Measurements from ENCODE around the gene CREB3L2. TPM values are rescaled to one million over a fixed set of nuclear protein-coding genes. Genes with fewer than 3 reads are reported as not detected.
"Not testable (repeated sequence)": the region's sequence is repeated elsewhere in the genome, so short reads cannot be mapped to it uniquely, and the experiment has no call there.

The CREB3L2 gene
- total RNA-seq, 2 experiments from 2014 or later: 42.2 to 44.7 TPM

- no peaks in the 10 kb centered on the region for H3K27me3 Mint-ChIP-seq
- H3K9me3 Mint-ChIP-seq: no peaks in the 10 kb centered on the region
- ChIA-PET CTCF (interaction anchor here (0.7 to 5.3 kb wide), 2 partner anchors 14 to 66 kb away, joined by 3 to 38 read pairs; partner anchors contain the start of gene CREB3L2), POLR2A (interaction anchor here (1.6 to 5.5 kb wide), 3 partner anchors 15 to 65 kb away, joined by 6 to 54 read pairs (median 6); partner anchors contain the start of gene CREB3L2)
- no peak for DNase-seq
- H3K36me3 Mint-ChIP-seq (ENCODE audit: low read depth): peaks cover 10% of the 10 kb centered on the region
- H3K4me1 Mint-ChIP-seq: peaks cover 37% of the 10 kb centered on the region
- H3K27ac Mint-ChIP-seq: peak overlapping the region; percentile 75
- H3K4me3 Mint-ChIP-seq: no peak overlapping the region
Observed at GRCh38 chr7:137936509-137937201, 65.2 kb downstream of the CREB3L2 start.

GRCh38 chr7:137935884-137936508 lies 65.9 kb downstream of the CREB3L2 start:
- Mint-ChIP-seq H3K27me3 (no peaks in the 10 kb centered on the region), H3K4me3 (peak overlapping the region; percentile 54), H3K9me3 (no peaks in the 10 kb centered on the region), H3K27ac (peak overlapping the region; percentile 75), H3K4me1 (peaks cover 37% of the 10 kb centered on the region), H3K36me3 (ENCODE audit: low read depth) (peaks cover 10% of the 10 kb centered on the region)
- peak; percentile 27 for DNase-seq
- POLR2A ChIA-PET: interaction anchor here (0.6 to 5.5 kb wide), 8 partner anchors 10 to 66 kb away, joined by 3 to 54 read pairs (median 5); partner anchors contain the start of gene CREB3L2
- CTCF ChIA-PET: interaction anchor here (1.2 to 5.3 kb wide), 2 partner anchors 67 to 73 kb away, joined by 4 to 38 read pairs; partner anchors contain the start of gene CREB3L2

DNA sequence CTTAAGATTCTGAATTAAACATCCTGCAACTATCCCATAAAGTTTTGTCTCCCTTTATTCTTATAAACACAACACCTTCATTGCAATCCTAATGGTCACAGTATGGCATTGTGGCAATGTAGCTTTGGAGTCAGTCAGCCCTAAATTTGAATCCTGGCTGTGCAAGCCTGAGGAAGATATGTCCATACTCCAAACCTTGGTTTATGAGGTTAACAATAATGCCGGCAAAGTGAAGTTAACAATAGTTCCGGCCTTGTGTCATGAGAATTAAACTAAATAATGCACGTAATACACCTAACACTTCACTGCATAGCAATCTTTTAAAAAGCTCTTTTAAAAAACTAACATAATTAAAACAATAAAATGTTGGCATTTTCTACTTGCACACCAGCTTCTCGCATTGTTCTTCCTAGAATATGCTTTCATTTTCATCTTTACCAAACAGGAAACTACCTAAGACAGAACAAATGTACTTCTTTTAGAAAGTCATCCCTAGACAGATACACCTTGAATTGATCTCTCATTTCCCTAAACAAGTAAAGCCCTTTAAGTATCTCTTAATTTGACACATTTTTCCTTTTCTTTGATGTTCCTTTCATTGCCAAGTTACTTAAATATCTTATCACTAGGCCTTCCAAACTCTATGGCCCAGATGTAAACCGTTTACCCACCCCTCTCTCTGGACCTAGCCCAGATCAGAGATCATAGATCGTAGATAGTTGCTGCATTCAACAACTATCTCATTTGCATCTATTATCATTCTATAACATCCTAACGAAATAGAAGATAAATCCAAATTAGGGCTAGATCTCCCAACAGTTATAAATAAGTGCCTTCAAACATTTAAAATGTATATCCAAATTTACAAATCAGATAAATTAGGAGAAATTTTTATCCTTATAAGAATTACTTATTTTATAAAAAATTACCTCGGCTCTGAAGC lies 66.7 kb downstream of the CREB3L2 start:
- peak overlapping the region; percentile 81 for H3K4me3 Mint-ChIP-seq
- peaks cover 40% of the 10 kb centered on the region for H3K4me1 Mint-ChIP-seq
- peaks cover 14% of the 10 kb centered on the region for H3K36me3 Mint-ChIP-seq (ENCODE audit: low read depth)
- H3K27me3 Mint-ChIP-seq: no peaks in the 10 kb centered on the region
- ChIA-PET CTCF (interaction anchor here (0.7 to 5.3 kb wide), 6 partner anchors 14 to 74 kb away, joined by 3 to 38 read pairs (median 4); partner anchors contain the start of gene CREB3L2), POLR2A (interaction anchor here (0.6 to 5.5 kb wide), 8 partner anchors 11 to 66 kb away, joined by 3 to 54 read pairs (median 5); partner anchors contain the start of gene CREB3L2)
- peak overlapping the region; percentile 92 for H3K27ac Mint-ChIP-seq
- DNase-seq: no peak
- H3K9me3 Mint-ChIP-seq: no peaks in the 10 kb centered on the region

GRCh38 chr7:137934176-137934826 lies 67.6 kb downstream of the CREB3L2 start:
- no peaks in the 10 kb centered on the region for H3K27me3 Mint-ChIP-seq
- peaks cover 16% of the 10 kb centered on the region for H3K36me3 Mint-ChIP-seq (ENCODE audit: low read depth)
- ChIA-PET POLR2A (interaction anchor here (1.5 to 5.5 kb wide), 2 partner anchors 16 to 67 kb away, joined by 5 to 54 read pairs; partner anchors contain the start of gene CREB3L2), CTCF (interaction anchor here (0.7 to 5.3 kb wide), 4 partner anchors 18 to 69 kb away, joined by 3 to 38 read pairs (median 6); partner anchors contain the start of gene CREB3L2)
- peak overlapping the region; percentile 92 for H3K27ac Mint-ChIP-seq
- H3K4me3 Mint-ChIP-seq: peak overlapping the region; percentile 81
- H3K9me3 Mint-ChIP-seq: no peaks in the 10 kb centered on the region
- DNase-seq: no peak
- peaks cover 40% of the 10 kb centered on the region for H3K4me1 Mint-ChIP-seq

DNA sequence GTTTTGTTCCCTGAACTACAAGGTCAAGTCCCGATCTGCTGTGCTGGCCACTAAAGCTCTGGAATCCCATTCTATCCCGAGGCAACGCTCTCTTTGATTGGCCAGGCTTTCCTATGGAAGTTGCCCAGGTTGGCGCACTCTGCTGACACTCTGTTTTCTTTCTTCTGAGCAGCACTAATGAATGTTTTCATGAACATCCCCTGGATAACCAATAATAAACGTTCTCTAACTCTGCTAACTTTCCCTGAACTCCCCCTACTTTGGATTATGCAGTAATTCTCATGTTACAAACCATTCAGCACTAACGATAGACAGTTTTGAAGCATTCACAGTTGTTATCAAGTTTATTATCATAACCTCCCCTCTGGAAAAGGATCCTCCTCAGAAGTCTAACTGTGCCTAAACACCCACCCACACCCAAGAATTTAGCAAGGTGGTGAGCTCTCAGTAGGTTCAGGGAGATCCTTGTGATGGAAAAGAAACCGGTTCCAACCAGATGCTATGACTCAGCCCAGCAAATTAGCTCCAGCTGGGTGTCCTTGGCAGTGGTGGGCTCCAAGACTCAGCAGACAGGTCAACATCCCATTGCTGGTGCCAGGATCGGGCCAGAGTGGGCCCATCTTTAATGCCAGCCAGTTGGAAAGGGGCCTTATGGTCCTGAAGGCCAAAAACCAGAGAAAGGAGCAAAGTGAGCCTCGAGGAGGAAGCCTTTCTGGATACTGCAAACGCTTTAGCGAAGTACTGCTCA lies 68.4 kb downstream of the CREB3L2 start:
- Mint-ChIP-seq H3K36me3 (ENCODE audit: low read depth) (peaks cover 19% of the 10 kb centered on the region), H3K9me3 (no peaks in the 10 kb centered on the region), H3K4me1 (peaks cover 40% of the 10 kb centered on the region), H3K27ac (no peak overlapping the region), H3K27me3 (no peaks in the 10 kb centered on the region), H3K4me3 (no peak overlapping the region)
- no peak for DNase-seq
- CTCF ChIA-PET: interaction anchor here (5.3 kb wide), 1 partner anchor 69 kb away, joined by 38 read pairs; the partner anchor contains the start of gene CREB3L2
- POLR2A ChIA-PET: interaction anchor here (5.5 kb wide), 1 partner anchor 68 kb away, joined by 54 read pairs; the partner anchor contains the start of gene CREB3L2

- H3K36me3 Mint-ChIP-seq (ENCODE audit: low read depth): peaks cover 22% of the 10 kb centered on the region
Observed at GRCh38 chr7:137932881-137933269, 69.0 kb downstream of the CREB3L2 start.

GRCh38 chr7:137931823-137932222 lies 70.1 kb downstream of the CREB3L2 start:
- Mint-ChIP-seq H3K27me3 (no peaks in the 10 kb centered on the region), H3K4me3 (no peak overlapping the region), H3K36me3 (ENCODE audit: low read depth) (peaks cover 32% of the 10 kb centered on the region), H3K27ac (no peak overlapping the region), H3K9me3 (no peaks in the 10 kb centered on the region), H3K4me1 (peaks cover 40% of the 10 kb centered on the region)
- ChIA-PET POLR2A (no interaction called here), CTCF (interaction anchor here (5.3 kb wide), 1 partner anchor 71 kb away, joined by 38 read pairs; the partner anchor contains the start of gene CREB3L2)
- DNase-seq: no peak

More at GRCh38 chr7:137932881-137933269, 69.0 kb downstream of the CREB3L2 start:
- no peak overlapping the region for H3K27ac Mint-ChIP-seq
- DNase-seq: no peak
- CTCF ChIA-PET: interaction anchor here (5.3 kb wide), 1 partner anchor 70 kb away, joined by 38 read pairs; the partner anchor contains the start of gene CREB3L2
- POLR2A ChIA-PET: interaction anchor here (5.5 kb wide), 1 partner anchor 69 kb away, joined by 54 read pairs; the partner anchor contains the start of gene CREB3L2
- peaks cover 40% of the 10 kb centered on the region for H3K4me1 Mint-ChIP-seq
- H3K4me3 Mint-ChIP-seq: no peak overlapping the region
- no peaks in the 10 kb centered on the region for H3K27me3 Mint-ChIP-seq
- no peaks in the 10 kb centered on the region for H3K9me3 Mint-ChIP-seq

- peaks cover 29% of the 10 kb centered on the region for H3K4me1 Mint-ChIP-seq
- no peaks in the 10 kb centered on the region for H3K9me3 Mint-ChIP-seq
- no peak for DNase-seq
- peaks cover 44% of the 10 kb centered on the region for H3K36me3 Mint-ChIP-seq (ENCODE audit: low read depth)
- H3K27me3 Mint-ChIP-seq: no peaks in the 10 kb centered on the region
- no peak overlapping the region for H3K4me3 Mint-ChIP-seq
- POLR2A ChIA-PET: no interaction called here
- no peak overlapping the region for H3K27ac Mint-ChIP-seq
- CTCF ChIA-PET: no interaction called here
Observed at GRCh38 chr7:137930581-137930980, 71.3 kb downstream of the CREB3L2 start.

- no peaks in the 10 kb centered on the region for H3K27me3 Mint-ChIP-seq
- DNase-seq: no peak
- ChIA-PET CTCF (no interaction called here), POLR2A (interaction anchor here (1.8 kb wide), 1 partner anchor 73 kb away, joined by 4 read pairs; the partner anchor contains the start of gene CREB3L2)
- peaks cover 26% of the 10 kb centered on the region for H3K4me1 Mint-ChIP-seq
- H3K36me3 Mint-ChIP-seq (ENCODE audit: low read depth): peaks cover 59% of the 10 kb centered on the region
- H3K9me3 Mint-ChIP-seq: no peaks in the 10 kb centered on the region
- H3K27ac Mint-ChIP-seq: no peak overlapping the region
- H3K4me3 Mint-ChIP-seq: no peak overlapping the region
Observed at GRCh38 chr7:137928626-137929025, 73.3 kb downstream of the CREB3L2 start.

- no peaks in the 10 kb centered on the region for H3K9me3 Mint-ChIP-seq
- ChIA-PET CTCF (no interaction called here), POLR2A (no interaction called here)
- no peak for DNase-seq
- H3K27me3 Mint-ChIP-seq: no peaks in the 10 kb centered on the region
- H3K27ac Mint-ChIP-seq: no peak overlapping the region
- H3K36me3 Mint-ChIP-seq (ENCODE audit: low read depth): peaks cover 61% of the 10 kb centered on the region
- H3K4me3 Mint-ChIP-seq: no peak overlapping the region
- peaks cover 27% of the 10 kb centered on the region for H3K4me1 Mint-ChIP-seq
Observed at GRCh38 chr7:137927386-137927785, 74.5 kb downstream of the CREB3L2 start.

GRCh38 chr7:137926206-137926605 lies 75.7 kb downstream of the CREB3L2 start:
- peaks cover 33% of the 10 kb centered on the region for H3K4me1 Mint-ChIP-seq
- ChIA-PET POLR2A (interaction anchor here (1.4 kb wide), 1 partner anchor 74 kb away, joined by 5 read pairs; no protein-coding TSS in a partner anchor), CTCF (interaction anchor here (1.0 kb wide), 1 partner anchor 76 kb away, joined by 3 read pairs; no protein-coding TSS in a partner anchor)
- not testable (repeated sequence) for H3K27me3 Mint-ChIP-seq, H3K27ac Mint-ChIP-seq, DNase-seq, H3K9me3 Mint-ChIP-seq, H3K4me3 Mint-ChIP-seq
- peaks cover 67% of the 10 kb centered on the region for H3K36me3 Mint-ChIP-seq (ENCODE audit: low read depth)

Data from activated CD4-positive, alpha-beta memory T cell treated with anti-CD3 and anti-CD28 coated beads, Interleukin-2, amount 10 ng/mL, durations not matched to agents 7 days and 5 days (primary cell).